Fibroblast of villous mesenchyme (primary cell): Measurements from ENCODE around the gene IFI16. TPM values are rescaled to one million over a fixed set of nuclear protein-coding genes. Genes with fewer than 3 reads are reported as not detected.
"Not testable (repeated sequence)": the region's sequence is repeated elsewhere in the genome, so short reads cannot be mapped to it uniquely, and the experiment has no call there.

ENCODE experiments used
- DNase-seq: peaks from one replicate; pipeline ENCODE4 v3.0.0-alpha.2; 2010; ENCODE audit warnings: low read depth
- H3K4me3 ChIP-seq: 2 replicates; pipeline ENCODE4 v1.5.1; 2011; ENCODE audit warnings: low read depth, mild to moderate bottlenecking, low read length
- total RNA-seq: library from RNA; depleted of rRNA; stranded (reverse); fragments of >200 nt; gene quantifications from 2 replicates; pipeline ENCODE4 v1.2.3, GENCODE V29; 2012
- TF ChIP-seq, protein P1 (sequence below): IDR thresholded peaks from 2 replicates; pipeline ENCODE4 v1.5.1; 2012; ENCODE audit warnings: low read depth, mild to moderate bottlenecking, low read length; ENCODE audit not compliant: insufficient read depth

The IFI16 gene
- total RNA-seq, 1 donor = 60.5 TPM

DNA sequence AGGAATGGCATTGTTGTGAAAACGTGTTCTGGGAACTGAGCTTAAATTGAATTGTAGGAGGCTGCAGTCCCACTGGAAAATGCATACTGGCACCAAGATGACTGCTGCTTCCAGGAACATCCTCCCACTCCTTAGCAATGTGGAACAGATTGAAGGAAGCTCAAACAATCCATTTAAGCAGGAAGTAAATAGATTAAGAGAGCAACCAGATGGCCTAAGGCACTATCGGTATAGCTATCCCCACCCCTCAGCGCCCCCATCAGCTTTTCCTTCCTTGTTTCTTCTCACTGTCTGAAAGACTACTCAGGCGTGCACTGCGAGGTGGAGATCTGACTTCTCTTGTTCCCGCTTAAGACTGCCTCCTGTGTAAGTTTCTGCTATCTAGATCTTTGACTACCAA is 4.0 kb upstream of the IFI16 start:
- H3K4me3 ChIP-seq = no peak overlapping the region
- peak; percentile 18 for DNase-seq
- TF ChIP-seq, protein P1, sequence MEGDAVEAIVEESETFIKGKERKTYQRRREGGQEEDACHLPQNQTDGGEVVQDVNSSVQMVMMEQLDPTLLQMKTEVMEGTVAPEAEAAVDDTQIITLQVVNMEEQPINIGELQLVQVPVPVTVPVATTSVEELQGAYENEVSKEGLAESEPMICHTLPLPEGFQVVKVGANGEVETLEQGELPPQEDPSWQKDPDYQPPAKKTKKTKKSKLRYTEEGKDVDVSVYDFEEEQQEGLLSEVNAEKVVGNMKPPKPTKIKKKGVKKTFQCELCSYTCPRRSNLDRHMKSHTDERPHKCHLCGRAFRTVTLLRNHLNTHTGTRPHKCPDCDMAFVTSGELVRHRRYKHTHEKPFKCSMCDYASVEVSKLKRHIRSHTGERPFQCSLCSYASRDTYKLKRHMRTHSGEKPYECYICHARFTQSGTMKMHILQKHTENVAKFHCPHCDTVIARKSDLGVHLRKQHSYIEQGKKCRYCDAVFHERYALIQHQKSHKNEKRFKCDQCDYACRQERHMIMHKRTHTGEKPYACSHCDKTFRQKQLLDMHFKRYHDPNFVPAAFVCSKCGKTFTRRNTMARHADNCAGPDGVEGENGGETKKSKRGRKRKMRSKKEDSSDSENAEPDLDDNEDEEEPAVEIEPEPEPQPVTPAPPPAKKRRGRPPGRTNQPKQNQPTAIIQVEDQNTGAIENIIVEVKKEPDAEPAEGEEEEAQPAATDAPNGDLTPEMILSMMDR = no peak

DNA sequence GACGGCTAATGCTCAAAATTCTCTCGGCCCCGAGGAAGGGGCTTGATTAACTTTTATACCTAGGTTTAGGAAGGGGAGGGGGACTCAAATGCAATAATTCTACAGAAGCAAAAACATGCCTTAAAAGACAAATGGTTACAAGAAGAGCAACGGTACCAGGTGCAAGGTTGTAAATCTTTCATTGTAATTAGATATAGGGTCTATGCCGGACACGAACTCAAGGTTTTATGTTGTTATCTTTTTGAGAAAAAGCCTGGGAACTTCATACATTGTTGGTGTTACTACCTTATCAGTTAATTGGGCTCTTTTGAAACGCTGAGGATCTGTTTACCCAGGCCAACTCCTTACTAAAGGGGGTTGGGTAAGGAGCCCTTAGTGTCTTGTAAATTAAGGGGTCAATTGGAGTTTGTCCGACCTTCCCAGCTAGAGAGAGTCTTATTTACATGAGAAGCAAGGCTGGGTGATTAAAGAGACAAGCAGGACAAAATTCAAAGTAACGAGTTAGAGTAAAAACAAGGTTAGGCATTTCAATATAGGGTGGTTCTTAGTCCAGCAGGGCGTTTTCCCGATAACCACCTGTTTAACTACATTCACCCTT is 3.4 kb upstream of the IFI16 start:
- not testable (repeated sequence) for H3K4me3 ChIP-seq

DNA sequence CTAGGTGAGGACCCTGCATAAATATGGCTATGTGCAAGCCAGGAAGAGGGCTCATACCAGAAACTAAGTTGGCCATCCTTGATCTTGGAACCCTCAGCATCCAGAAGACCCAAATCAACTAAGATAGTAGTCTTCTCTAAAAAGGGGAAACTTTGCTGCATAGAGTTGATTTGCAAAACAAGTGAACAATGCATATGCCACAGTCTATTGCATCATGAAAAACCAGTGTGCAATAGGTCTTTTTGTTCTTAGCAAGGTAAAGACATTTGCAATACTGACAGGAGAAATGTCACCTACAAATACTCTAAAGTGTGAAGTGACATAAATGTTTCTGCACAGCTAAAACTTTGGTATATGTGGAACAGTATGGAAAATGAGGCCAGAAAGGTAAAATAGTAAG is 2.0 kb upstream of the IFI16 start:
- TF ChIP-seq, protein P1 = no peak

More for the DNA sequence above, 3.4 kb upstream of the IFI16 start:
- DNase-seq = peak; percentile 17

DNA sequence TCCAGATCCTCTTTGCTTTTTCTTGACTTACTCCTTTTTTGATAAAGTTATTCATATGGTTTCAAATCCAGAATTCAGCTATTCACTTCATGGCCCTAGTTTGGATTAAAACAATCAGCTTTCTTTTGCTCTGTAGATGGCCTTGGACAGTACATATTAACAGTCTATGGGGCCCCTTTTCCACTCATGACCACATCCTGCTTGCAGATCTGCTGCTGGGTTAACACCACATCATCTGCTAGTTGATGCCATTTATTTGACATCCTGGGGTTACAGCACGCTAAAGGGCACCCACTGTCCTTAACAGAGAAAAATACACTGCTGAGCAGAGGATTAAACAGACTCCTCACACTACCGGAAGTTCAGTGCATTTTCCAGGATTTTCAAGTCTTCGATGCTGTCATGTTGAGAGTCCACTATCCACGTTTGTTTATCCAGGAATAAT is 941 bp upstream of the IFI16 start:
- TF ChIP-seq, protein P1 = no peak
- H3K4me3 ChIP-seq = no peak overlapping the region
- peak; percentile 56 for DNase-seq

More for the DNA sequence above, 2.0 kb upstream of the IFI16 start:
- H3K4me3 ChIP-seq = no peak overlapping the region
- no peak for DNase-seq

DNA sequence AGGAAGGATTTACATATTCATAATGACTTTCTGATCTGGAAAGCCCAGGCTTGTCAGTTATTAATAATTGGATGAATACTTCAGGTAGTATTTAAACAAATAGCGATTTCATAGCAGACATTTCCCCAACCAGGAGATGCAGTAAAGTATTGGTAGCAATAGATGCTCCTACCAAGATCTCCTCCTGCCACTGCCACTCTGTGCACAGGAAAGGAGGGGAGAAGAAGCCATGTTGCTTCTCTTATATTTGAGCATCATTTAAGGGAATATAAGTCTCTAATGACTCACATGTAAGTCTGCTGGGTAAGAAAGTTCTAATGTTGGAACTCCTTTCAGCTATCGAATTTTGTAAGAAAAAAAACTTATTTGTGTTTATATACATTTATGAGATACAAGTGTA is 420 bp upstream of the IFI16 start:
- DNase-seq = no peak
- peak overlapping the region; percentile 87 for H3K4me3 ChIP-seq
- TF ChIP-seq, protein P1 = no peak

DNA sequence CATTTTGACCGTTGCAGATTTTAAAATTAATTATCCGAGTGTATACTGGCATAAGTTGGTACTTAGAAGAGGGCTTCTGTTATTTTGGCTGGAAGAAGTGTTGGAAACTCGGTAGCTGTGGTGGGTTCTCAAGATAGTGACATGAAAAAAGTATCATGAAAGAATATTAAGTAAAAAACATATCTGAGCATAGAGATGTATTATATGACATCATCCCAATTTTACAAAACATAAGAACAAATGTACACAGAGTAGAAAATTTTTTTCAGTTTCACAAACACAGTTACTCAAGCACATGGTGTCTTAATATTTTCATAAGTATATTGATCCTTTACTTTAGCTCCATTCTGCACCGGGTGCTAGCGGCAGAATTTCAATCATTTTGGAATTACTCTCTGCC is 684 bp downstream of the IFI16 start:
- TF ChIP-seq, protein P1 = no peak
- no peak for DNase-seq
- H3K4me3 ChIP-seq = peak overlapping the region; percentile 87

DNA sequence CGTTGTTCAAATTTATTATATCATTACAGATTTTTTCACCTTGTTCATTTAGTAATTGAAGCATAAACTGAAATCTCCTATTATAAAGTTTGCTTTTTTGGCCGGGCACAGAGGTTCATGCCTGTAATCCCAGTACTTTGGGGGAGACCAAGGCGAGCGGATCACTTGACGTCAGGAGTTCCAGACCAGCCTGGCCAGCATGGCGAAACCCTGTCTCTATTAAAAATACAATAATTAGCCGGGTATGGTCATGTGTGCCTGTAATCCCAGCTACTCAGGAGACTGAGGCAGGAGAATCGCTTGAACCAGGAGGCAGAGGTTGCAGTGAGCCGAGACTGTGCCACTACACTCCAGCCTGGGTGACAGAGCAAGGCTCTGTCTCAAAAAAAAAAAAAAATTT is 1.3 kb downstream of the IFI16 start:
- peak overlapping the region; percentile 87 for H3K4me3 ChIP-seq
- DNase-seq = peak; percentile 48

DNA sequence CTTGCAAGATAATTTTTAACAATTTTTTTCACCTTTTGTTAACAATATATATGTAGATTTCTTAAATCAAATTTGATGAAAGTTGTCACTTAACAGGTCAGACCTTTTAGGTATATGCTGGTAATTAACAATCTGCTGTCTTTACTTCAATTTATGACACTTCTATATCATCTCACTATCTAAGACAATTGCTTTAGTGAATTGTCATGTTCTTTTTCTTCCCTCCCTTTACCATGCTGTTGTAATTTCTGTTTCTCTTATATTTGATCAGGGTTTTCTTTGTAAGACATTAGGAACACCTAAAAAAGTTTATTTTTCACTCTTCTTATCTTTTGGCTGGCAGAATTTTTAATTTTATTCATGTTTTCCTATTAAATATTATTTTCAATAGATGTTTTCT is 2.0 kb downstream of the IFI16 start:
- DNase-seq = no peak
- peak overlapping the region; percentile 87 for H3K4me3 ChIP-seq
- TF ChIP-seq, protein P1 = no peak
